Body of pancreas (tissue), 4 donors: Measurements from ENCODE around the gene KIAA0319L.

Experiments
- CTCF ChIP-seq, 7 experiments: fragments of 450-650 bp in 4 of 7; fragments of 200-600 bp in 3 of 7; sonication (generic) in 3 of 7; IDR thresholded peaks; one replicate each; pipeline ENCODE4 v1.5.1; 2016 to 2019; ENCODE audit warnings: antibody characterized with exemption in 7 of 7
- POLR2A ChIP-seq, 3 donors: fragments of 450-650 bp; IDR thresholded peaks; one replicate each; pipeline ENCODE4 v1.6.1; 2016; ENCODE audit warnings: antibody characterized with exemption in 3 of 3, mild to moderate bottlenecking in 2 of 3

- TF ChIP-seq CTCF (IDR thresholded peaks at IDR 0.05) (no peak), POLR2A (IDR thresholded peaks at IDR 0.05) (no peak)
Observed at GRCh38 chr1:35565742-35566133, 8.5 kb upstream of the KIAA0319L start.
